HCT116 (cell line): Measurements from ENCODE around the gene PLXNB3. TPM values are rescaled to one million over a fixed set of nuclear protein-coding genes. Genes with fewer than 3 reads are reported as not detected.

Experiments
- ATAC-seq: fragments of 200-7000 bp; cut with Tn5 transposase; 2 replicates; pipeline ENCODE4 v1.9.1; 2020; ENCODE audit warnings: mild to moderate bottlenecking, moderate library complexity
- BruUV-seq: library from RNA; stranded (reverse); fragments of 400-500 nt; replicated peaks from 2 replicates; lab custom pipeline; 2021; lab: Mats Ljungman, UMichigan
- CTCF ChIA-PET: fragments of 300-600 bp; sonication (Branson Sonifier 250); formaldehyde crosslinking; loops from one replicate; lab custom pipeline; 2021; ENCODE audit warnings: antibody characterized with exemption; lab: Charles Lee
- POLR2A ChIA-PET: fragments of 300-600, 350-600 bp; sonication (Branson Sonifier 250); formaldehyde crosslinking; loops from one replicate; lab custom pipeline; 2021; ENCODE audit warnings: antibody characterized with exemption; lab: Charles Lee
- RAD21 ChIA-PET, 2 experiments: fragments of 300-600 bp; sonication (Branson Sonifier 250); formaldehyde crosslinking; loops; one replicate each; lab custom pipeline; 2023; ENCODE audit warnings: low total read pairs in 2 of 2; ENCODE audit not compliant: uncharacterized antibody in 2 of 2, unreplicated experiment in 2 of 2, low non-redundant PET in 1 of 2; lab: Charles Lee
- DNase-seq: peaks from one replicate; pipeline ENCODE4 v3.0.0-alpha.2; 2010; ENCODE audit warnings: low read depth, low spot score
- H2AFZ ChIP-seq: fragments of 200-600 bp; shearing (Covaris generic), sonication (generic); 2 replicates; pipeline ENCODE4 v1.6.1; 2017; ENCODE audit warnings: low read depth, mixed run types, mixed read lengths, antibody characterized with exemption, low read length; ENCODE audit not compliant: poor library complexity, severe bottlenecking
- H3K27ac ChIP-seq: 2 replicates; pipeline ENCODE4 v1.5.1; 2012; ENCODE audit warnings: low read depth, low read length
- H3K27me3 ChIP-seq: fragments of 200-600 bp; sonication (generic); 2 replicates; pipeline ENCODE4 v1.6.1; 2016; ENCODE audit warnings: mixed run types, low read length, mixed read lengths; ENCODE audit not compliant: insufficient read depth
- H3K36me3 ChIP-seq, 2 experiments: fragments of 200-500 bp in 1 of 2; fragments of 200-600 bp in 1 of 2; sonication (Bioruptor generic) in 1 of 2; sonication (generic) in 1 of 2; 2 replicates each; pipeline versions ENCODE4 v1.5.1 to v1.6.1; 2014 to 2016; ENCODE audit warnings: low read length in 2 of 2, inconsistent platforms in 1 of 2, mixed read lengths in 1 of 2, mixed run types in 1 of 2; ENCODE audit not compliant: insufficient read depth in 2 of 2, control insufficient read depth in 1 of 2
- H3K4me1 ChIP-seq, 2 experiments: fragments of 200-600 bp in 1 of 2; sonication (generic) in 1 of 2; 2 replicates each; pipeline versions ENCODE4 v1.5.1 to v1.6.1; 2012 to 2017; ENCODE audit warnings: low read length in 2 of 2, inconsistent platforms in 1 of 2, mild to moderate bottlenecking in 1 of 2, mixed read lengths in 1 of 2, mixed run types in 1 of 2, moderate library complexity in 1 of 2; ENCODE audit not compliant: insufficient read depth in 2 of 2, control insufficient read depth in 1 of 2
- H3K4me2 ChIP-seq: fragments of 200-600 bp; sonication (generic); 2 replicates; pipeline ENCODE4 v1.6.1; 2017; ENCODE audit warnings: mixed run types, low read length, mixed read lengths
- H3K4me3 ChIP-seq, 2 experiments: fragments of 200-600 bp in 1 of 2; sonication (generic) in 1 of 2; replicated peaks in 1 of 2; 2 replicates each; pipeline ENCODE4 v1.5.1; 2011 to 2016; ENCODE audit warnings: low read length in 2 of 2, control low read depth in 1 of 2, low read depth in 1 of 2, mild to moderate bottlenecking in 1 of 2, mixed read lengths in 1 of 2, mixed run types in 1 of 2
- H3K79me2 ChIP-seq: fragments of 200-600 bp; sonication (generic); 2 replicates; pipeline ENCODE4 v1.6.1; 2017; ENCODE audit warnings: mild to moderate bottlenecking, mixed run types, low read length, moderate library complexity, mixed read lengths; ENCODE audit not compliant: insufficient read depth
- H3K9ac ChIP-seq: fragments of 200-600 bp; sonication (generic); 2 replicates; pipeline ENCODE4 v1.6.1; 2016; ENCODE audit warnings: low read length, mixed read lengths
- H3K9me2 ChIP-seq: fragments of 200-600 bp; sonication (generic), shearing (Covaris generic); 2 replicates; pipeline ENCODE4 v1.6.1; 2017; ENCODE audit warnings: mixed run types, mild to moderate bottlenecking, moderate library complexity; ENCODE audit not compliant: insufficient read depth
- H3K9me3 ChIP-seq, 2 experiments: fragments of 200-500 bp in 1 of 2; fragments of 200-600 bp in 1 of 2; sonication (Bioruptor generic) in 1 of 2; sonication (generic) in 1 of 2; 2 replicates each; pipeline ENCODE4 v1.6.1; 2014 to 2017; ENCODE audit warnings: low read length in 2 of 2, mixed read lengths in 2 of 2, inconsistent platforms in 1 of 2, low read depth in 1 of 2, mild to moderate bottlenecking in 1 of 2, mixed run types in 1 of 2, moderate library complexity in 1 of 2; ENCODE audit not compliant: control insufficient read depth in 1 of 2, insufficient read depth in 1 of 2
- H4K20me1 ChIP-seq: fragments of 200-600 bp; sonication (generic), shearing (Covaris generic); 2 replicates; pipeline ENCODE4 v1.6.1; 2017; ENCODE audit warnings: mixed run types, mild to moderate bottlenecking, moderate library complexity; ENCODE audit not compliant: insufficient read depth
- CBX3 ChIP-seq: IDR thresholded peaks from 2 replicates; pipeline ENCODE4 v1.6.1; 2012; ENCODE audit warnings: low read depth
- CEBPB ChIP-seq: IDR thresholded peaks from 2 replicates; pipeline ENCODE4 v1.6.1; 2012; ENCODE audit warnings: low read depth
- EZH2 ChIP-seq: fragments of 200-600 bp; sonication (generic); IDR thresholded peaks from 2 replicates; pipeline ENCODE4 v1.6.1; 2017; ENCODE audit warnings: antibody characterized with exemption, mixed run types
- EZH2phosphoT487 ChIP-seq: fragments of 200-600 bp; IDR thresholded peaks from 2 replicates; pipeline ENCODE4 v1.6.1; 2018; ENCODE audit warnings: antibody characterized with exemption, borderline replicate concordance
- JUND ChIP-seq: IDR thresholded peaks from 2 replicates; pipeline ENCODE4 v1.6.1; 2012
- POLR2A ChIP-seq: IDR thresholded peaks from 2 replicates; pipeline ENCODE4 v1.7.0; 2011; ENCODE audit warnings: borderline replicate concordance; ENCODE audit not compliant: insufficient read depth, insufficient read length; ENCODE audit errors: extremely low read depth
- POLR2AphosphoS5 ChIP-seq: IDR thresholded peaks from 2 replicates; pipeline ENCODE4 v1.6.1; 2011; ENCODE audit warnings: mild to moderate bottlenecking, low read depth, low read length, moderate library complexity
- SIN3A ChIP-seq: IDR thresholded peaks from 2 replicates; pipeline ENCODE4 v1.6.1; 2012; ENCODE audit warnings: low read depth
- TCF7L2 ChIP-seq: IDR thresholded peaks from 2 replicates; pipeline ENCODE4 v1.7.0; 2011; ENCODE audit warnings: borderline replicate concordance, inconsistent platforms; ENCODE audit not compliant: insufficient read depth, insufficient read length; ENCODE audit errors: extremely low read depth
- ZBTB33 ChIP-seq: IDR thresholded peaks from 2 replicates; pipeline ENCODE4 v1.6.1; 2011; ENCODE audit warnings: mild to moderate bottlenecking, low read length, moderate library complexity; ENCODE audit not compliant: insufficient replicate concordance; ENCODE audit errors: extremely low read depth
- ZFX ChIP-seq: fragments of 450-650 bp; IDR thresholded peaks from 2 replicates; pipeline ENCODE4 v1.6.1; 2017
- ZNF274 ChIP-seq: fragments of 200-500 bp; sonication (Bioruptor generic); IDR thresholded peaks from 2 replicates; pipeline ENCODE4 v1.6.1; 2014; ENCODE audit warnings: mild to moderate bottlenecking, low read depth, low read length, inconsistent platforms
- intact Hi-C: fragments of 100-400 bp; cut with micrococcal nuclease; formaldehyde crosslinking; loops from 2 replicates; pipeline ENCODE4 v1.10.0; 2022
- total RNA-seq: library from RNA; stranded (reverse); gene quantifications from one replicate; pipeline ENCODE4 v1.2.1, GENCODE V29; 2021; ENCODE audit not compliant: unreplicated experiment
- TF ChIP-seq, protein P1 (sequence below): IDR thresholded peaks from 2 replicates; pipeline ENCODE4 v1.6.1; 2012
- TF ChIP-seq, protein P2 (sequence below), 3 experiments: fragments of 200-600 bp in 1 of 3; sonication (generic) in 1 of 3; IDR thresholded peaks in 2 of 3; conservative IDR thresholded peaks in 1 of 3; 2 replicates each; pipeline ENCODE4 v1.5.1; 2012 to 2017; ENCODE audit warnings: low read depth in 2 of 3, low read length in 2 of 3, antibody characterized with exemption in 1 of 3, borderline replicate concordance in 1 of 3, control low read depth in 1 of 3, mild to moderate bottlenecking in 1 of 3, mixed read lengths in 1 of 3, mixed run types in 1 of 3, moderate library complexity in 1 of 3; ENCODE audit not compliant: insufficient read depth in 1 of 3

The PLXNB3 gene
- total RNA-seq, 1 experiment from 2014 or later = 4.8 TPM

GRCh38 chrX:153794897-153795816 lies 31.1 kb downstream of the PLXNB3 start:
- CTCF ChIA-PET = interaction anchor here (1.5 kb wide), 1 partner anchor 16 kb away, joined by 4 read pairs; no protein-coding TSS in a partner anchor
- DNase-seq = no peak
- TSS peak; percentile 85 for BruUV-seq
- H3K79me2 ChIP-seq = peaks cover 46% of the 10 kb centered on the region
- no peaks in the 10 kb centered on the region for H3K27me3 ChIP-seq
- RAD21 ChIA-PET = interaction anchor here in 1 of 2 experiments (1.0 kb wide), 1 partner anchor 89 kb away, joined by 3 read pairs; no protein-coding TSS in a partner anchor
- peak overlapping the region; percentile 76 to 77 for H3K4me3 ChIP-seq
- peak overlapping the region; percentile 80 for H3K27ac ChIP-seq
- peaks cover 0 to 17% of the 10 kb centered on the region in 2 experiments; a peak in 2 of 4 replicates for H3K4me1 ChIP-seq
- peak; percentile 53; the same call in 1 of the 2 replicates for TF ChIP-seq ZFX
- TF ChIP-seq EZH2phosphoT487 = no peak
- TF ChIP-seq, protein P1, sequence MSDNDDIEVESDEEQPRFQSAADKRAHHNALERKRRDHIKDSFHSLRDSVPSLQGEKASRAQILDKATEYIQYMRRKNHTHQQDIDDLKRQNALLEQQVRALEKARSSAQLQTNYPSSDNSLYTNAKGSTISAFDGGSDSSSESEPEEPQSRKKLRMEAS = no peak
- H3K9ac ChIP-seq = peak overlapping the region; percentile 84
- intact Hi-C loops = no loop called here
- peaks cover 0 to 6% of the 10 kb centered on the region in 2 experiments; a peak in 1 of 4 replicates for H3K36me3 ChIP-seq
- no peaks in the 10 kb centered on the region for H4K20me1 ChIP-seq
- H3K9me3 ChIP-seq = no peaks in the 10 kb centered on the region
- peak overlapping the region; percentile 86 for H3K4me2 ChIP-seq
- H3K9me2 ChIP-seq = no peaks in the 10 kb centered on the region
- POLR2A ChIA-PET = interaction anchor here (0.7 to 1.3 kb wide), 4 partner anchors 9 to 150 kb away, joined by 3 to 7 read pairs (median 4); partner anchors contain the start of gene ARHGAP4
- ATAC-seq = no peak; the same call in 1 of the 2 replicates
- no peak overlapping the region for H2AFZ ChIP-seq

DNA sequence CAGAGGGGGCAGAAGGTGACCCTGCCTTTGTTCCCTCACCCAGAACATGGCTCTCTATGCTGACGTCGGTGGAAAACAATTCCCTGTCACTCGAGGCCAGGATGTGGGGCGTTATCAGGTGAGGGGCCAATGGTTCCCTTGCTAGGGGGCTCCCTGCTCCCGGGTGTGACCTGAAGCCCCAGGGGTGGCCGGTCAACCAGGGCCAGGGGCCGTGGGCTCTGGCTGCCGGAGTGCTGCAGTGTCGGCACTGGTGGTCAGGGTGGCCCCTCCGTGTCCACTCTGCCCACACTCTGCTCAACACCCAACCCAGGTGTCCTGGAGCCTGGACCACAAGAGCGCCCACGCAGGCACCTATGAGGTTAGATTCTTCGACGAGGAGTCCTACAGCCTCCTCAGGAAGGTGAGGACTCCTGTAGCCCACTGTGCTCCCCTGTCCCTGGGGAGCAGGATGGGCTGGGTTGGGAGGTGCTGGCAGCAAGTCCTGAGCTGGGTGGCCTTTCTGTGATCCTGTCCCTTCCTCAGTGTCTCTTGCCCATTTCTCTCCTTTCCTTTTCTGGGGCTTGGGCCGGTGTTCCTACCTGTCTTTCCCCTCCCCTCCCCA lies 33.5 kb downstream of the PLXNB3 start:
- H3K27ac ChIP-seq = no peak overlapping the region
- ATAC-seq (no peak), DNase-seq (no peak)
- H3K36me3 ChIP-seq = peaks cover 0 to 6% of the 10 kb centered on the region in 2 experiments; a peak in 1 of 4 replicates
- no peak overlapping the region for H3K4me2 ChIP-seq
- no TSS peak for BruUV-seq
- no peaks in the 10 kb centered on the region for H4K20me1 ChIP-seq
- ChIA-PET POLR2A (no interaction called here), CTCF (no interaction called here), RAD21 (no interaction called here)
- no peaks in the 10 kb centered on the region for H3K27me3 ChIP-seq
- intact Hi-C loops = no loop called here
- H3K9me3 ChIP-seq = no peaks in the 10 kb centered on the region
- no peak overlapping the region for H3K4me3 ChIP-seq
- no peaks in the 10 kb centered on the region for H3K9me2 ChIP-seq
- H3K79me2 ChIP-seq = peaks cover 34% of the 10 kb centered on the region
- no peak overlapping the region for H3K9ac ChIP-seq
- H2AFZ ChIP-seq = no peak overlapping the region
- H3K4me1 ChIP-seq = peaks cover 0 to 16% of the 10 kb centered on the region in 2 experiments; a peak in 2 of 4 replicates
- TF ChIP-seq TCF7L2 (no peak), JUND (no peak), EZH2 (no peak), CEBPB (no peak), CBX3 (no peak), ZBTB33 (no peak), ZNF274 (no peak), POLR2A (no peak), SIN3A (no peak), POLR2AphosphoS5 (no peak)
- TF ChIP-seq, protein P2, sequence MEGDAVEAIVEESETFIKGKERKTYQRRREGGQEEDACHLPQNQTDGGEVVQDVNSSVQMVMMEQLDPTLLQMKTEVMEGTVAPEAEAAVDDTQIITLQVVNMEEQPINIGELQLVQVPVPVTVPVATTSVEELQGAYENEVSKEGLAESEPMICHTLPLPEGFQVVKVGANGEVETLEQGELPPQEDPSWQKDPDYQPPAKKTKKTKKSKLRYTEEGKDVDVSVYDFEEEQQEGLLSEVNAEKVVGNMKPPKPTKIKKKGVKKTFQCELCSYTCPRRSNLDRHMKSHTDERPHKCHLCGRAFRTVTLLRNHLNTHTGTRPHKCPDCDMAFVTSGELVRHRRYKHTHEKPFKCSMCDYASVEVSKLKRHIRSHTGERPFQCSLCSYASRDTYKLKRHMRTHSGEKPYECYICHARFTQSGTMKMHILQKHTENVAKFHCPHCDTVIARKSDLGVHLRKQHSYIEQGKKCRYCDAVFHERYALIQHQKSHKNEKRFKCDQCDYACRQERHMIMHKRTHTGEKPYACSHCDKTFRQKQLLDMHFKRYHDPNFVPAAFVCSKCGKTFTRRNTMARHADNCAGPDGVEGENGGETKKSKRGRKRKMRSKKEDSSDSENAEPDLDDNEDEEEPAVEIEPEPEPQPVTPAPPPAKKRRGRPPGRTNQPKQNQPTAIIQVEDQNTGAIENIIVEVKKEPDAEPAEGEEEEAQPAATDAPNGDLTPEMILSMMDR (IDR thresholded peaks at IDR 0.05 in 2 of 3, conservative IDR thresholded peaks at IDR 0.05 in 1 of 3; ENCODE audit: borderline replicate concordance in 1 of 3, insufficient read depth in 1 of 3, low read depth in 2 of 3, low read length in 2 of 3) = no peak
